Measurements from ENCODE around the gene C5orf34. TPM values are rescaled to one million over a fixed set of nuclear protein-coding genes. Genes with fewer than 3 reads are reported as not detected.

Gene C5orf34
- total and polyA plus RNA-seq, 9 of the 15 experiments (the other 6 are each of a cell fraction or from before 2014, with no cell fraction given) = 13.2 to 32.6 (median 20.7) TPM

DNA sequence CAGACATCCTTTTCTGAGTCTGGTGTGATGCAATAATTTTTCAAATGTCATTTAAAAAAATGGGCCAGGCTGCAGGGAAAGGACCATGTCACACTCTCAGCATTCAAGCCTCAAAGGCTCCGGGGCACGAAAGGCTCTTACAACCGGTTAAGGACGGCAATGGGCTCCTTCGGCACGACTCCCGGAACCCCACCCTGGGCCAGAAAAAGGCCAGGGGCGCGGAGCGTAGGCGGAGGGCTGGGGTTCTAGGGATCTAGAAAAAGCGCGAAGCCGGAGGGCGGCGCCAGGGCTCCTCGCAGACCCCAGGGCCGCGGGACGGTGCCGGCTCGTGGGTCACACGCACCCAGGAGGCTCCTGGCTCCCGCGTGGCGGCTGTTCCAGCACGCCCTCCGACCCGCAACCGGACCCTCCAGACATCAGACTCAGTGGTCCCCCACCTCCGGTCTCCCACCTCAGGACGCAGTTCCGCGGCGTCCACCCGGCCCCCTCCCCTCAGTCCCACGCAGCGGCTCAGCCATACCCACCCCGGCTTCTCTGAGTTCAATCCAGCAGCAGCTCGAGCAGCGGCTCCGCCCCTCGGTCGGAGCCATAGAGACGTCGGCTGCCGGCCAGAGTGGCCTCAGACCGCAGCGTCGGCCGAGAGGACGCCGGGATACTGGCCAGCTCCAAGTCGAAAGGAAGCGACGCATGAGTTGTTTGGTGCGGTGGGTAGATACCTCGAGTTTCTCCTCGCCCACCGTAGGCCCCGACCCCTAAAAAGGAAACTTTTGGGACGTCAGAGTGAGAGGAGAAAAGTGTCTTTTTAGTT lies 31.4 kb downstream of the C5orf34 start, which contains the start of gene TMEM267 (continued):
- peak; percentile 95 for TF ChIP-seq PRPF4 (IDR thresholded peaks at IDR 0.05; ENCODE audit: insufficient read depth, low read depth, low read length, poor library complexity, severe bottlenecking)
- TF ChIP-seq, protein P1, sequence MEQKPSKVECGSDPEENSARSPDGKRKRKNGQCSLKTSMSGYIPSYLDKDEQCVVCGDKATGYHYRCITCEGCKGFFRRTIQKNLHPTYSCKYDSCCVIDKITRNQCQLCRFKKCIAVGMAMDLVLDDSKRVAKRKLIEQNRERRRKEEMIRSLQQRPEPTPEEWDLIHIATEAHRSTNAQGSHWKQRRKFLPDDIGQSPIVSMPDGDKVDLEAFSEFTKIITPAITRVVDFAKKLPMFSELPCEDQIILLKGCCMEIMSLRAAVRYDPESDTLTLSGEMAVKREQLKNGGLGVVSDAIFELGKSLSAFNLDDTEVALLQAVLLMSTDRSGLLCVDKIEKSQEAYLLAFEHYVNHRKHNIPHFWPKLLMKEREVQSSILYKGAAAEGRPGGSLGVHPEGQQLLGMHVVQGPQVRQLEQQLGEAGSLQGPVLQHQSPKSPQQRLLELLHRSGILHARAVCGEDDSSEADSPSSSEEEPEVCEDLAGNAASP (IDR thresholded peaks at IDR 0.05) = no peak
- peak; percentile 82 for TF ChIP-seq MYC (IDR thresholded peaks at IDR 0.05; ENCODE audit: low read depth, low read length)
- peak; percentile 71 for TF ChIP-seq MYC (CRISPR knock-in tag; IDR thresholded peaks at IDR 0.05; ENCODE audit: borderline replicate concordance, low read depth)
- TF ChIP-seq, protein P2, sequence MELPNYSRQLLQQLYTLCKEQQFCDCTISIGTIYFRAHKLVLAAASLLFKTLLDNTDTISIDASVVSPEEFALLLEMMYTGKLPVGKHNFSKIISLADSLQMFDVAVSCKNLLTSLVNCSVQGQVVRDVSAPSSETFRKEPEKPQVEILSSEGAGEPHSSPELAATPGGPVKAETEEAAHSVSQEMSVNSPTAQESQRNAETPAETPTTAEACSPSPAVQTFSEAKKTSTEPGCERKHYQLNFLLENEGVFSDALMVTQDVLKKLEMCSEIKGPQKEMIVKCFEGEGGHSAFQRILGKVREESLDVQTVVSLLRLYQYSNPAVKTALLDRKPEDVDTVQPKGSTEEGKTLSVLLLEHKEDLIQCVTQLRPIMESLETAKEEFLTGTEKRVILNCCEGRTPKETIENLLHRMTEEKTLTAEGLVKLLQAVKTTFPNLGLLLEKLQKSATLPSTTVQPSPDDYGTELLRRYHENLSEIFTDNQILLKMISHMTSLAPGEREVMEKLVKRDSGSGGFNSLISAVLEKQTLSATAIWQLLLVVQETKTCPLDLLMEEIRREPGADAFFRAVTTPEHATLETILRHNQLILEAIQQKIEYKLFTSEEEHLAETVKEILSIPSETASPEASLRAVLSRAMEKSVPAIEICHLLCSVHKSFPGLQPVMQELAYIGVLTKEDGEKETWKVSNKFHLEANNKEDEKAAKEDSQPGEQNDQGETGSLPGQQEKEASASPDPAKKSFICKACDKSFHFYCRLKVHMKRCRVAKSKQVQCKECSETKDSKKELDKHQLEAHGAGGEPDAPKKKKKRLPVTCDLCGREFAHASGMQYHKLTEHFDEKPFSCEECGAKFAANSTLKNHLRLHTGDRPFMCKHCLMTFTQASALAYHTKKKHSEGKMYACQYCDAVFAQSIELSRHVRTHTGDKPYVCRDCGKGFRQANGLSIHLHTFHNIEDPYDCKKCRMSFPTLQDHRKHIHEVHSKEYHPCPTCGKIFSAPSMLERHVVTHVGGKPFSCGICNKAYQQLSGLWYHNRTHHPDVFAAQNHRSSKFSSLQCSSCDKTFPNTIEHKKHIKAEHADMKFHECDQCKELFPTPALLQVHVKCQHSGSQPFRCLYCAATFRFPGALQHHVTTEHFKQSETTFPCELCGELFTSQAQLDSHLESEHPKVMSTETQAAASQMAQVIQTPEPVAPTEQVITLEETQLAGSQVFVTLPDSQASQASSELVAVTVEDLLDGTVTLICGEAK (IDR thresholded peaks at IDR 0.05) = no peak; the same call in 1 of the 2 replicates
- TF ChIP-seq, protein P2 (CRISPR knock-in tag; IDR thresholded peaks at IDR 0.05) = no peak
- no peak for TF ChIP-seq RUNX1 (IDR thresholded peaks at IDR 0.05; ENCODE audit: low read depth)
- TF ChIP-seq, protein P3, sequence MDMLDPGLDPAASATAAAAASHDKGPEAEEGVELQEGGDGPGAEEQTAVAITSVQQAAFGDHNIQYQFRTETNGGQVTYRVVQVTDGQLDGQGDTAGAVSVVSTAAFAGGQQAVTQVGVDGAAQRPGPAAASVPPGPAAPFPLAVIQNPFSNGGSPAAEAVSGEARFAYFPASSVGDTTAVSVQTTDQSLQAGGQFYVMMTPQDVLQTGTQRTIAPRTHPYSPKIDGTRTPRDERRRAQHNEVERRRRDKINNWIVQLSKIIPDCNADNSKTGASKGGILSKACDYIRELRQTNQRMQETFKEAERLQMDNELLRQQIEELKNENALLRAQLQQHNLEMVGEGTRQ (CRISPR knock-in tag; IDR thresholded peaks at IDR 0.05) = no peak
- TF ChIP-seq STAT5A (IDR thresholded peaks at IDR 0.05; ENCODE audit: borderline replicate concordance, low read length) = no peak
- TF ChIP-seq, protein P4, sequence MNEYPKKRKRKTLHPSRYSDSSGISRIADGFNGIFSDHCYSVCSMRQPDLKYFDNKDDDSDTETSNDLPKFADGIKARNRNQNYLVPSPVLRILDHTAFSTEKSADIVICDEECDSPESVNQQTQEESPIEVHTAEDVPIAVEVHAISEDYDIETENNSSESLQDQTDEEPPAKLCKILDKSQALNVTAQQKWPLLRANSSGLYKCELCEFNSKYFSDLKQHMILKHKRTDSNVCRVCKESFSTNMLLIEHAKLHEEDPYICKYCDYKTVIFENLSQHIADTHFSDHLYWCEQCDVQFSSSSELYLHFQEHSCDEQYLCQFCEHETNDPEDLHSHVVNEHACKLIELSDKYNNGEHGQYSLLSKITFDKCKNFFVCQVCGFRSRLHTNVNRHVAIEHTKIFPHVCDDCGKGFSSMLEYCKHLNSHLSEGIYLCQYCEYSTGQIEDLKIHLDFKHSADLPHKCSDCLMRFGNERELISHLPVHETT (CRISPR knock-in tag; conservative IDR thresholded peaks at IDR 0.05 in 1 of 2, IDR thresholded peaks at IDR 0.05 in 1 of 2) = peak in 1 of 2 experiments; percentile 67; a peak in 1 of 4 replicates
- no peak for TF ChIP-seq HNRNPH1 (optimal IDR thresholded peaks at IDR 0.05; ENCODE audit: low read depth, low read length)
- no peak for TF ChIP-seq BDP1 (IDR thresholded peaks at IDR 0.05; ENCODE audit: insufficient read depth, insufficient read length)
- TF ChIP-seq BACH1 (tag; IDR thresholded peaks at IDR 0.05) = no peak
- TF ChIP-seq NBN (IDR thresholded peaks at IDR 0.05; ENCODE audit: low read depth) = no peak; the same call in 1 of the 2 replicates

Measured in K562 (cell line).